ENCODE data around the gene LARP4.

- TF ChIP-seq, protein P1, sequence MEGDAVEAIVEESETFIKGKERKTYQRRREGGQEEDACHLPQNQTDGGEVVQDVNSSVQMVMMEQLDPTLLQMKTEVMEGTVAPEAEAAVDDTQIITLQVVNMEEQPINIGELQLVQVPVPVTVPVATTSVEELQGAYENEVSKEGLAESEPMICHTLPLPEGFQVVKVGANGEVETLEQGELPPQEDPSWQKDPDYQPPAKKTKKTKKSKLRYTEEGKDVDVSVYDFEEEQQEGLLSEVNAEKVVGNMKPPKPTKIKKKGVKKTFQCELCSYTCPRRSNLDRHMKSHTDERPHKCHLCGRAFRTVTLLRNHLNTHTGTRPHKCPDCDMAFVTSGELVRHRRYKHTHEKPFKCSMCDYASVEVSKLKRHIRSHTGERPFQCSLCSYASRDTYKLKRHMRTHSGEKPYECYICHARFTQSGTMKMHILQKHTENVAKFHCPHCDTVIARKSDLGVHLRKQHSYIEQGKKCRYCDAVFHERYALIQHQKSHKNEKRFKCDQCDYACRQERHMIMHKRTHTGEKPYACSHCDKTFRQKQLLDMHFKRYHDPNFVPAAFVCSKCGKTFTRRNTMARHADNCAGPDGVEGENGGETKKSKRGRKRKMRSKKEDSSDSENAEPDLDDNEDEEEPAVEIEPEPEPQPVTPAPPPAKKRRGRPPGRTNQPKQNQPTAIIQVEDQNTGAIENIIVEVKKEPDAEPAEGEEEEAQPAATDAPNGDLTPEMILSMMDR (IDR thresholded peaks at IDR 0.05; ENCODE audit: insufficient read depth, low read length, poor library complexity, severe bottlenecking) = no peak
- TF ChIP-seq EZH2phosphoT487 (conservative IDR thresholded peaks at IDR 0.05; ENCODE audit: low read length) = no peak
These were observed 118.7 kb downstream of the LARP4 start for GRCh38 chr12:50519353-50519752.

Data from SU-DHL-6 (cell line).